Hepatocyte (in vitro differentiated cells): ENCODE results near the gene KIF2B.

Experiments
- EZH2 ChIP-seq: fragments of 200-600 bp; sonication (generic); IDR thresholded peaks from 2 replicates; pipeline ENCODE4 v1.6.1; 2016; ENCODE audit warnings: antibody characterized with exemption, mild to moderate bottlenecking, borderline replicate concordance
- EZH2phosphoT487 ChIP-seq: fragments of 200-600 bp; sonication (generic); IDR thresholded peaks from one replicate; pipeline ENCODE4 v1.6.1; 2018; ENCODE audit warnings: antibody characterized with exemption, mild to moderate bottlenecking, low read depth, moderate library complexity; ENCODE audit not compliant: unreplicated experiment, severe bottlenecking
- TF ChIP-seq, protein P1 (sequence below): fragments of 200-600 bp; sonication (generic); IDR thresholded peaks from 2 replicates; pipeline ENCODE4 v1.5.1; 2016; ENCODE audit warnings: antibody characterized with exemption, mild to moderate bottlenecking; ENCODE audit not compliant: poor library complexity

DNA sequence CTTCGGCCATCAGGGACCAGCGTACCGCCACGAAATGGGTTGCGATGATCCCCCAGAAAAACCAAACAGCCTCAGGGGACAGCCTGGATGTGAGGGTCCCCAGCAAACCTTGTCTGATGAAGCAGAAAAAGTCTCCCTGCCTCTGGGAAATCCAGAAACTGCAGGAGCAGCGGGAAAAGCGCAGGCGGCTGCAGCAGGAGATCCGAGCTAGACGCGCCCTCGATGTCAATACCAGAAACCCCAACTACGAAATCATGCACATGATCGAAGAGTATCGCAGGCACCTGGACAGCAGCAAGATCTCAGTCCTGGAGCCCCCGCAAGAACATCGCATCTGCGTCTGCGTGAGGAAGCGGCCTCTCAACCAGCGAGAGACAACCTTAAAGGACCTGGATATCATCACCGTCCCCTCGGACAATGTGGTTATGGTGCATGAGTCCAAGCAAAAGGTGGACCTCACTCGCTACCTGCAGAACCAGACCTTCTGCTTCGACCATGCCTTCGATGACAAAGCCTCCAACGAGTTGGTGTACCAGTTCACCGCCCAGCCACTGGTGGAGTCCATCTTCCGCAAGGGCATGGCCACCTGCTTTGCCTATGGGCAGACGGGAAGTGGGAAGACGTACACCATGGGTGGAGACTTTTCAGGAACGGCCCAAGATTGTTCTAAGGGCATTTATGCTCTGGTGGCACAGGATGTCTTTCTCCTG lies 769 bp downstream of the KIF2B start:
- TF ChIP-seq, protein P1, sequence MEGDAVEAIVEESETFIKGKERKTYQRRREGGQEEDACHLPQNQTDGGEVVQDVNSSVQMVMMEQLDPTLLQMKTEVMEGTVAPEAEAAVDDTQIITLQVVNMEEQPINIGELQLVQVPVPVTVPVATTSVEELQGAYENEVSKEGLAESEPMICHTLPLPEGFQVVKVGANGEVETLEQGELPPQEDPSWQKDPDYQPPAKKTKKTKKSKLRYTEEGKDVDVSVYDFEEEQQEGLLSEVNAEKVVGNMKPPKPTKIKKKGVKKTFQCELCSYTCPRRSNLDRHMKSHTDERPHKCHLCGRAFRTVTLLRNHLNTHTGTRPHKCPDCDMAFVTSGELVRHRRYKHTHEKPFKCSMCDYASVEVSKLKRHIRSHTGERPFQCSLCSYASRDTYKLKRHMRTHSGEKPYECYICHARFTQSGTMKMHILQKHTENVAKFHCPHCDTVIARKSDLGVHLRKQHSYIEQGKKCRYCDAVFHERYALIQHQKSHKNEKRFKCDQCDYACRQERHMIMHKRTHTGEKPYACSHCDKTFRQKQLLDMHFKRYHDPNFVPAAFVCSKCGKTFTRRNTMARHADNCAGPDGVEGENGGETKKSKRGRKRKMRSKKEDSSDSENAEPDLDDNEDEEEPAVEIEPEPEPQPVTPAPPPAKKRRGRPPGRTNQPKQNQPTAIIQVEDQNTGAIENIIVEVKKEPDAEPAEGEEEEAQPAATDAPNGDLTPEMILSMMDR = no peak
- TF ChIP-seq EZH2 (no peak), EZH2phosphoT487 (no peak)
